Measurements from ENCODE around the gene CADPS. TPM values are rescaled to one million over a fixed set of nuclear protein-coding genes. Genes with fewer than 3 reads are reported as not detected.

CADPS gene
- total and polyA plus RNA-seq, 2 of the 4 experiments (the other 2 are of a cell fraction): not detected

DNA sequence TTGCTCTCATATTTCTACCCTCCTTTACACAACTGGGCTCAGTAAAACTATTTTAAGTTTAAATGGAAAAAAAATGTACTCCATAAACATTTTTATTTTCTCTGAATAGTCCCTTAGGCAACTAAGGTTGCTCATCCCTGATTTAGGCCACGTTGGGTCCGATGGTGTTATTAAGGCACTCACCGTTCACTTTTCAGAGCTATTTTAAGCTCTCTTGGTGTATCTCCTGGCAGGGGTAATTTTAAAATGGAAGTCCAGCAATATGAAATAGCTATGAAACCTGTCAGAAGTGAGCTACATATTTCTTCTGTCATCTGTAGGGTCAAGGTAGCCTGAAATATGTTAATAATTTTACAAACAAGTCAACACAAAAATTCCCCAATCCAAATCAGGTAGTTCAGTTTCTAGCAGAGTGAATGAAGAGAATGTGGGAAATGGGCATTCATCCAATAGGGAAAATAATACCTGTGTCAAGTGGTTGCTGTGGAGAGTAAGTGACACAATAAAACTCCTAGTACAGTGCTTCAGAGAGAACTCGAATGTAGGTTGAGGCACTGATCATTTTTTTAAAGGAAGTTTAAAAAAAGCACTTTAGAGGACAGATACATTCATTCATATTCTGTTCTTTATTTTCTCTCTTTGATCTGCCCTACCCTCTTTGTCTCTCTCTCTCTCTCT is 292.6 kb downstream of the CADPS start:
- Histone ChIP-seq H3K27me3 (ENCODE audit: control insufficient read depth, insufficient read depth, low read length) (no peaks in the 10 kb centered on the region), H4K5ac (ENCODE audit: low read depth, low read length) (no peak overlapping the region), H3K4ac (ENCODE audit: low read depth, low read length) (no peak overlapping the region), H2AFZ (replicated peaks; ENCODE audit: low read length, poor library complexity) (no peak overlapping the region), H4K91ac (ENCODE audit: insufficient read depth, low read depth, low read length) (no peak overlapping the region), H4K20me1 (ENCODE audit: insufficient read depth, low read length) (no peaks in the 10 kb centered on the region), H2BK120ac (ENCODE audit: low read depth, low read length) (no peak overlapping the region), H2AK5ac (ENCODE audit: low read depth, low read length) (no peak overlapping the region), H3K9ac (ENCODE audit: low read depth, low read length) (no peak overlapping the region), H3K4me1 (ENCODE audit: control insufficient read depth, insufficient read depth, low read length) (peaks cover 4% of the 10 kb centered on the region), H2BK5ac (ENCODE audit: low read depth, low read length, poor library complexity, severe bottlenecking) (no peak overlapping the region), H3K4me2 (ENCODE audit: low read depth, low read length) (no peak overlapping the region), H3K79me1 (ENCODE audit: low read depth in 1 of 2, low read length in 2 of 2) (no peaks in the 10 kb centered on the region), H3K9me1 (ENCODE audit: insufficient read depth, low read length) (no peaks in the 10 kb centered on the region), H3K9me3 (ENCODE audit: control insufficient read depth, insufficient read depth, low read length) (peaks cover 3% of the 10 kb centered on the region), H3K56ac (ENCODE audit: extremely low read depth, insufficient read depth, low read length) (no peak overlapping the region), H3K14ac (replicated peaks; ENCODE audit: low read depth, low read length) (no peak overlapping the region), H2BK20ac (ENCODE audit: low read depth, low read length) (no peak overlapping the region), H3K36me3 (ENCODE audit: control insufficient read depth, insufficient read depth, low read length) (no peaks in the 10 kb centered on the region), H3K18ac (ENCODE audit: low read depth, low read length) (no peak overlapping the region), H3K4me3 (ENCODE audit: insufficient read depth, low read depth, low read length) (no peak overlapping the region), H4K8ac (ENCODE audit: low read depth in 2 of 2, low read length in 2 of 2) (no peak overlapping the region), H3K23ac (ENCODE audit: low read depth, low read length) (no peak overlapping the region), H2BK15ac (ENCODE audit: low read depth, low read length) (no peak overlapping the region), H2AK9ac (replicated peaks; ENCODE audit: low read depth, low read length, poor library complexity) (no peak overlapping the region), H3K27ac (ENCODE audit: insufficient read depth, low read length) (no peak overlapping the region)
- dilution Hi-C loops (cut with HindIII; ENCODE audit: low sequenced_read_pairs, unreplicated experiment) (no loop called here), intact Hi-C loops (cut with micrococcal nuclease) (no loop called here), in situ Hi-C loops (cut with MboI; ENCODE audit: low sequenced_read_pairs) (no loop called here)
- ATAC-seq (ENCODE audit: low read depth) (no peak), DNase-seq (no peak)
- no CpG with 5 or more reads among the region's 4 CpGs for WGBS, 2 experiments (ENCODE audit: extremely low coverage in 2 of 2, insufficient read length in 1 of 2)
- ChIA-PET POLR2A (ENCODE audit: unreplicated experiment) (no interaction called here), CTCF (no interaction called here)
- BruUV-seq (replicated peaks): no TSS peak
- TF ChIP-seq SMC3 (IDR thresholded peaks at IDR 0.05; ENCODE audit: low read depth, low read length) (no peak), BHLHE40 (IDR thresholded peaks at IDR 0.05; ENCODE audit: low read depth, low read length) (no peak), MAFK (IDR thresholded peaks at IDR 0.05; ENCODE audit: low read depth, low read length) (no peak), MAZ (IDR thresholded peaks at IDR 0.05; ENCODE audit: borderline replicate concordance, low read depth, low read length) (no peak), RFX5 (IDR thresholded peaks at IDR 0.05; ENCODE audit: low read depth, low read length) (no peak)
- TF ChIP-seq, protein P1, sequence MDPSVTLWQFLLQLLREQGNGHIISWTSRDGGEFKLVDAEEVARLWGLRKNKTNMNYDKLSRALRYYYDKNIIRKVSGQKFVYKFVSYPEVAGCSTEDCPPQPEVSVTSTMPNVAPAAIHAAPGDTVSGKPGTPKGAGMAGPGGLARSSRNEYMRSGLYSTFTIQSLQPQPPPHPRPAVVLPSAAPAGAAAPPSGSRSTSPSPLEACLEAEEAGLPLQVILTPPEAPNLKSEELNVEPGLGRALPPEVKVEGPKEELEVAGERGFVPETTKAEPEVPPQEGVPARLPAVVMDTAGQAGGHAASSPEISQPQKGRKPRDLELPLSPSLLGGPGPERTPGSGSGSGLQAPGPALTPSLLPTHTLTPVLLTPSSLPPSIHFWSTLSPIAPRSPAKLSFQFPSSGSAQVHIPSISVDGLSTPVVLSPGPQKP (IDR thresholded peaks at IDR 0.05; ENCODE audit: borderline replicate concordance, low read depth, low read length): no peak
- TF ChIP-seq, protein P2, sequence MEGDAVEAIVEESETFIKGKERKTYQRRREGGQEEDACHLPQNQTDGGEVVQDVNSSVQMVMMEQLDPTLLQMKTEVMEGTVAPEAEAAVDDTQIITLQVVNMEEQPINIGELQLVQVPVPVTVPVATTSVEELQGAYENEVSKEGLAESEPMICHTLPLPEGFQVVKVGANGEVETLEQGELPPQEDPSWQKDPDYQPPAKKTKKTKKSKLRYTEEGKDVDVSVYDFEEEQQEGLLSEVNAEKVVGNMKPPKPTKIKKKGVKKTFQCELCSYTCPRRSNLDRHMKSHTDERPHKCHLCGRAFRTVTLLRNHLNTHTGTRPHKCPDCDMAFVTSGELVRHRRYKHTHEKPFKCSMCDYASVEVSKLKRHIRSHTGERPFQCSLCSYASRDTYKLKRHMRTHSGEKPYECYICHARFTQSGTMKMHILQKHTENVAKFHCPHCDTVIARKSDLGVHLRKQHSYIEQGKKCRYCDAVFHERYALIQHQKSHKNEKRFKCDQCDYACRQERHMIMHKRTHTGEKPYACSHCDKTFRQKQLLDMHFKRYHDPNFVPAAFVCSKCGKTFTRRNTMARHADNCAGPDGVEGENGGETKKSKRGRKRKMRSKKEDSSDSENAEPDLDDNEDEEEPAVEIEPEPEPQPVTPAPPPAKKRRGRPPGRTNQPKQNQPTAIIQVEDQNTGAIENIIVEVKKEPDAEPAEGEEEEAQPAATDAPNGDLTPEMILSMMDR (conservative IDR thresholded peaks at IDR 0.05; ENCODE audit: low read depth, low read length): no peak
